Fibroblast of skin of back (primary cell): ENCODE results near the gene MESD.
"Not testable (repeated sequence)": the region's sequence is repeated elsewhere in the genome, so short reads cannot be mapped to it uniquely, and the experiment has no call there.

Experiments
- DNase-seq: peaks from one replicate; pipeline ENCODE4 v3.0.0-alpha.2; 2013

The MESD gene

DNA sequence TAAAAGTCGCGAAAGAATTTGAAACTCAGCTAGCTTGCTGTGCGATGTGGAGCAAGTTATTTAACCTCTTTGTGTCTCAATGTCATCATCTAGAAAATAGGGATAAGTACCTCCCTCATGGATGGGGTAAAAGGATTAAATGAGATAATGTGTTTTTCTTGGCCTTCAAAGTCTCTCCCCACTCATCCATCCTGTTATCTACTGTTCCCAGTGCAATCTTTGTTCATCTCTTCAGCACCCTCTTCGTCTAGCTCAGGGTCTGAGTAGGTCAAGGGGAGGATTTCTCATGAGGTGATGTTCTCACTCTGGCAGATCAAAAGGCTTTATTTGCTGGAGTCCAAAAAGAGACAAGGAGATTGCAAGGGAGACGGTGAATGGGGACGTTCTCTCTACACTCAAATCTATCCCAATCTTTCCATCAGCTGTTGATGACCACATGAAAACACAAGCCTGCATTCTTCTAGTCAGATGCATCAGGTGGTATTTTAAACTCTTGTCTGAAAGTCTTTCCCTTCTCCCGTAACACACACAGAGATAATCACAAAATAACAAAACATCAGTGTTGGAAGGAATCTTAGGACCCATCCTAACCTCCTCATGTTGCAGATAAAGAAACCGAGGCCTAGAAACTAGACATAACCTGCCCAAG, 1.3 kb downstream of the MESD start:
- DNase-seq: no peak

DNA sequence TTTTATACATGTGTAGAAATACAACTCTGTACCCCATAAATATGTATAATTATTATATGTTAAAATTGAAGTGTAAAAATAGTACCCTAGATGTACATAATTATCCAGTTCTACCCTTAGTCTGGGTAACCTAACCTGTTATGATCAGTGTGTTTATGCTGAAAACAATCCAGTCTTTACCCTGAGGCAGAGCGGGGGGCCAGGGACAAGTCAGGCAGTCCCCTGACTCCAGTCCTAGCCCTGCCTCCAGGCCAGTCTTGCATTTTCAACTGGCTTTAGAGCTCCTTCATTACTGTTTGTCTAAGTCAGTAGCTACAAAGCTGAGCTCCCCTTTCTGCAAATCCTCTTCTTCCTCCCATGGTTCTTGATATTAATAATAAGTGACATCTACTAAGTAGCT, 3.1 kb downstream of the MESD start:
- DNase-seq: no peak

DNA sequence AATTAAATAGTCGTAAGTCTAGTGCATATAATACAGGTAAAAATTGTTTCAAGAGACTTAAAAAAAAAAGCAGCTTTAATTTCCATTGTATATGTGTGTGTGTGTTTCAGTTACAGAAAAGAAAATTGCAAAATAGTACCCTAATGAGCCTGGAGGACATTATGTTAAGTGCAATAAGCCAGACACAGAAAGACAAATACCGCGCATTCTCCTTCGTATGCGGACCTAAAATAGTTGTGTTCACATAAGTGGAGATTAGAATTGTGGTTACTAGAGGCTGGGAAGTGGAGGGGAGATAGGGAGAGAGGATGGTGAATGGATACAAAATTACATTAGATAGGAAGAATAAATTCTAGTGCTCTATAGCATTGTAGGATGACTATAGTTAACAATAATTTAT, 3.6 kb downstream of the MESD start:
- no peak for DNase-seq

DNA sequence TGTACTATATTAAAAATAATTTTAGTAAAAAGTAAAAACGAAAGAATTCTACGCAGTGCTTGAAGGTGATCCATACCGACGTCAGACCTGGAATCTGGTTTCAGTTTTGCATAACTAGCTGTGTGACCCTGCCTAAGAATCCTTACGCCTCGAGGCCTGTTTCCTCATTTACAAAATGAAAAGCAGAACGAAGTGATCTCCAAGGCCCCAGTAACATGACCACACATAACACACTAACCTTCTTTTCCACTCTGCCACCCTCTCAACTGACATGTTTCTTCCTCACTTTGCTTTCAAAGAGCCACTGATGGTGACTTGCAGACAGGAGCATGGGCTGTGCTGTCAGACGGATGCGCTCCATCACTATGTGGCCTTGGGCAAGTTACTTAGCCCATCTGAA, 4.8 kb downstream of the MESD start:
- no peak for DNase-seq

DNA sequence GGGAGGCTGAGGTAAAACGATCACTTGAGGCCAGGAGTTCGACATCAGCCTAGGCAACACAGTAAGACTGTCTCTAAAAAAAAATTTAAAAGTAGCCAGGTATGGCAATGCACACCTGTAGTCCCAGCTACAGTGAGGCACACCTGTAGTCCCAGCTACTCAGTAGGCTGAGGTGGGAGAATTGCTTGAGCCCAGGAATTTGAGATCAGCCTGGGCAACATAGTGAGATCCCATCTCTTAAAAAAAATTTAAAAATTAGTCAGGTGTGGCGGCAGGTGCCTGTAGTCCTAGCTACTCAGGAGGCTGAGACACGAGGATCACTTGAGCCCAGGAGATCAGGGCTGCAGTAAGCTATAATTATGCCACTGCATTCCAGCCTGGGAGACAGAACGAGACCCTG, 6.8 kb downstream of the MESD start:
- no peak for DNase-seq

- DNase-seq: no peak
These were observed 7.4 kb downstream of the MESD start for GRCh38 chr15:80982205-80982604.

DNA sequence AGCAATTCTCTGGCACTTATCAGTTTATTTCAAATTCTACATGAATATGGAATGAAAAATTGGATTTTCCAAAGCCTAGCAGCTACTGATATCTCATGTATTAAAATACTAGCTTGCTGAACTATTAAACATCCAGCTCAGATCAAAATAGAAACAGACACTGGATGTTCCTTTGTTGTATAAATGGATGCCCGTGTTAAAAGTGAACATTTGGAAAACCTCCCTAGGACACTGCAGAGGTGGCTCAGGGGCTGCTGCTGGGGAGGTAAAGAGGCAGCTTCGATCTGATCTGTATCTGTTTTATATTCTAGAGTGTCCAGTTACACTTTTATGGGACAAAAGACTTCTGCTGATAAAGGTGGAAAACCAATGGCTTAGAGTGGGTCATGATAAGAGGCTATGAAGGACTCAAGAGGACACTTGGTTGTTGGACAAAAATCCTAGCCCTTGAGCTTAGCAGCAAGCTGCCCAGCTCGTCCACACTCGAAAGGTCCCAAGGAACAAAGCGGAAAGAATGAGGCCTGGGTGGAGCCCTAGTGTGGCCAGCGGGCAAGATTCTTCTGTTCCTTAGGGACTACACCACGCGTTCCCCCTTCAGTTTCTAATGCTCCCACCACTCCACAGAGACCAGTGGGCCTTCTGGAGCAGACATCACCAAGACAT, 9.9 kb downstream of the MESD start:
- DNase-seq: no peak

DNA sequence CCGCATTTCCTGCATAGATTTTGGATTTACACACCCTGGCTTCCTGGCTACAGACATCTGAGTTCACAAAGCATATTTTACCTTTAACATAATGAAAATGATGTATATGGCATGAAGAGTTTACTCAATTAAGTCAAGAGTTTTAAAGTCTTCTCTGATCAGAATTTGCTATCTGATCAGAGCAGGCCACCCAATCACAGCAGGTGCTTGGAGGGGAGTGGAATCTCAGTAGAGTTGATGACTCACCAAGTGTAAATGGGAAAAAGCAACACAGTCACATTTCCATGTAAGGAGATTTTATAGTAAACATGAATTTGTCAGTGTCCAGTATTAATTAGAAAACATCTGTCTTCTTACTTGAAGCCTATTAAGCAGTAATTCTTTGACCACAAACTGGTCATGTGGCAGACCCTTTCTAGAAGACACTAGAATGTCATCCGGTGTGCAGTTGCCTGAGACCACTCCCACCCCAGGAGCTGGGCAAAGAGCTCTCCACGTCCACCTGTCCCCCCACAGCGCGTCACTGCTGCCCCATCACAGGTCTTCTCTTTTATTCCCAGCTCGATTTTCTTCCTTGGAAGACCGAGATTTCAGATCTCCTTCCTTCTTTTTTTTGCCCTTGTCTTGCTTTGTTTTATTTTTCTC, 10.8 kb downstream of the MESD start:
- DNase-seq: peak; percentile 66

DNA sequence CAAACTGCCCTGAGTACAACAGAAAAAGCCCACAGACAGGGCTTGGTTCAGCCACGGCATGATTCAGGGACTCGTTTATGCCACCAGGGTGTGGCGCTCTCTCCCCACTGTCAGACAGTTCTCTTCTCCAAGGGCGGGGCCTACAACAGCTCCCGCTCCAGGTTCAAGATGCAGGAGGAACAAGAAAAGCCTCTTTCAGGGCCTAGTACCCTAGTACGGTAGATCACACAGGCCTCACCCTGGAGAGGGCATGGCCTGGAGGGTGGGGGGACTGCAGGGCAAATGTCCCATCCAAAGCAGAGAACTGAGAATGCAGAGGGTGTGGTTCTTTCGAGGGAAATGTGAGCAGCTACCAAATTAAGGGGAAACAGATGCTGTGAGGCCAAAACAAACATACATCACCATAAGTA, 12.0 kb downstream of the MESD start:
- peak; percentile 68 for DNase-seq

GRCh38 chr15:80976851-80977250, 12.8 kb downstream of the MESD start:
- DNase-seq: no peak

GRCh38 chr15:80974914-80975313, 14.7 kb downstream of the MESD start:
- DNase-seq: no peak

DNA sequence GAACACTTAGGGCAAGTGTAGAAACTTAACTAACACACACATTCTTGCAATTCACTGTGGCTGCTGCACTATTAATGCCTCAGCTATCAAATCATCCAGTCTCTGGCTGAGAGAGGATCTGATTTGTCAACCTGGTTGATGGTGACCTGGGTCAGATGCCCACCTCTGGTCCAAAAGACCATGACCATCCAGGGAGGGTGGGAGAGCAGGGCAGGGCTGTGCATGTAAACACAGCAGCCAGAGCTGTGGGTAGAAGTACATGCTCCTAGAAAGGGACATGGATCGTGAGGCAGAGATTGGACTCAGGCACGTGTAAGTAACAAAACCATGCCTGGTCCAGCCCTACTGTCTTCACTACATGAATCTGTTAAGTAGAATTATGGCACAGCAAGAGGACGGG, 17.3 kb downstream of the MESD start:
- DNase-seq: no peak

GRCh38 chr15:80971143-80971542, 18.5 kb downstream of the MESD start:
- DNase-seq: no peak

GRCh38 chr15:80970658-80971057, 19.0 kb downstream of the MESD start:
- DNase-seq: no peak

GRCh38 chr15:80970018-80970657, 19.5 kb downstream of the MESD start:
- peak; percentile 59 for DNase-seq

- DNase-seq: no peak
These were observed 20.3 kb downstream of the MESD start for GRCh38 chr15:80969316-80969715.

DNA sequence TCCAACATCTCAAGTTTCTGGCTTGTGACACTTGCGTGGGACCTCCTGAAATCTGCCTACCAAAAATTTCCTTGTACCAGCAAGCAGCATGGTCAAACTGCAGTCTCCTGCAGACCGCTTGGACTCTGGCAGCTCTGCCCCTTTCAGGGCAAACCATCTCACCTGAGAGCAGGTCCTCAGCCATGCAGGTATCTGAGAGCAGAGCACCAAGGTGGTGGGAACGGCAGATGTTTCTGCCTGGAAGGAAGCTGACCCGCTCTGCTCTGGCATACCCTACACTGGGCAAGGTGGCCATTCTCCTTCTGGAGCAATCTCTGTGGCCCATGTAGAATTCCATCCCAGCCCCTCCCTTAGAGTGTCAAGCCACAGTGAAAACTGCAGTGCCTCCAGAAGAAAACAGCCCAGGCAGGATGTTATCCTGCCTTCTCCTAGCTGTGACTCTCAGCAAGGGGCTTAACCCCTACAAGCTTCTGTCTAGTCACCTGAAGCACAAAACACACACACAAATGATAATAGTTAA, 21.6 kb downstream of the MESD start:
- no peak for DNase-seq

DNA sequence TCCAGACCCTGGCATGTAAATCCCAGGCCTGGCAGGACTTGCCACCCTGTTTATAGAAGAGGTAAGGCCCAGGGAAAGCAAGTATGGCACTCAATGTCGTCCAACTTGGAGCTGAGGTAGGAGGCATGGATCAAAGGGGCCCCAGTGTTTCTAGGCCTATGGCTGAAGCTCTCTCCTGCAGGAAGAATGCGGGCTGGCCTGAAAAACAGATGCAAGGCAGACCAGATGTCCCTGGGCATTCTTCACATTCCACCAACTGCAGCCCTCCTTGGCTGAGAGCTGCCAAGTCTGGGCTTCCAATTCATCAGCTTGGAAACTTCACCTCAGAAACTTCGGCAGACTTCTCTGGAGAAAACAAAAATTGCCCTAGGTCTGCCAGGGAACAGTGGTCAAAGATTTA, 22.2 kb downstream of the MESD start:
- peak; percentile 76 for DNase-seq

- DNase-seq: no peak
These were observed 23.0 kb downstream of the MESD start for GRCh38 chr15:80966431-80967197.

GRCh38 chr15:80965454-80965853, 24.2 kb downstream of the MESD start:
- not testable (repeated sequence) for DNase-seq

- no peak for DNase-seq
These were observed 30.7 kb downstream of the MESD start for GRCh38 chr15:80958818-80959495.

DNA sequence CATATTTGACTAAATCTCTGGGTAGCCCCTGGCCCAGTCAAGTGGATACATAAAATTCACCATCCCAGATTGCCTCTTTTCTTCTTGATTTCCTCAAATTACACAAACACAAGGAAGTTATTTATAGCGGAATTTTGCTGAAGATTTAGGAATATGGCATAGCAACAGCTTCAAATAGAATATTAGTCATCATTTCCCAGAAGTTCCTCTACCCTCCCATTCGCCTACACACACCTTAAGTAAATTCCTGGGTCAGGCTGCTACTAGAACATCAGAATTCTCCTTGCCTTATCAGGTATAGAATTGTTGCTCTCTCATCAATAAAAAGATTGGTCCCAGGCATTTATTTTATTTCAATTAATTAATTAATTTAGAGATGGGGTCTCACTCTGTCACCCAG, 31.6 kb downstream of the MESD start:
- DNase-seq: no peak
